H9 (cell line): ENCODE measurements around the gene ANKRD39. TPM values are rescaled to one million over a fixed set of nuclear protein-coding genes. Genes with fewer than 3 reads are reported as not detected.

Source experiments
- DNase-seq: peaks from one replicate; pipeline ENCODE4 v3.0.0-alpha.2; 2017
- H2AFZ ChIP-seq: one replicate; pipeline ENCODE4 v1.6.1; 2013; ENCODE audit warnings: mild to moderate bottlenecking, low read length, control low read depth, moderate library complexity
- H2AK5ac ChIP-seq: 2 replicates; pipeline ENCODE4 v1.6.1; 2013; ENCODE audit warnings: low read length, control low read depth, mixed read lengths; ENCODE audit not compliant: insufficient read length
- H2BK120ac ChIP-seq: one replicate; pipeline ENCODE4 v1.6.1; 2013; ENCODE audit warnings: low read depth, mild to moderate bottlenecking, low read length, control low read depth, inconsistent platforms; ENCODE audit not compliant: poor library complexity, severe bottlenecking
- H2BK12ac ChIP-seq: 2 replicates; pipeline ENCODE4 v1.6.1; 2013; ENCODE audit warnings: low read length, control low read depth, mixed read lengths, low read depth; ENCODE audit not compliant: insufficient read length
- H2BK15ac ChIP-seq: 2 replicates; pipeline ENCODE4 v1.6.1; 2013; ENCODE audit warnings: low read depth, low read length, control low read depth
- H2BK20ac ChIP-seq: one replicate; pipeline ENCODE4 v1.6.1; 2013; ENCODE audit warnings: low read depth, mild to moderate bottlenecking, low read length, control low read depth, inconsistent platforms; ENCODE audit not compliant: poor library complexity, severe bottlenecking
- H2BK5ac ChIP-seq: 2 replicates; pipeline ENCODE4 v1.6.1; 2013; ENCODE audit warnings: low read length, control low read depth, mixed read lengths; ENCODE audit not compliant: insufficient read length
- H3K14ac ChIP-seq: 2 replicates; pipeline ENCODE4 v1.6.1; 2013; ENCODE audit warnings: low read length, control low read depth; ENCODE audit not compliant: insufficient read depth
- H3K18ac ChIP-seq: 2 replicates; pipeline ENCODE4 v1.6.1; 2013; ENCODE audit warnings: low read depth, mild to moderate bottlenecking, mixed read lengths, low read length, control low read depth; ENCODE audit not compliant: insufficient read length
- H3K23ac ChIP-seq: 2 replicates; pipeline ENCODE4 v1.6.1; 2013; ENCODE audit warnings: low read length, control low read depth, mixed read lengths, low read depth; ENCODE audit not compliant: insufficient read length
- H3K23me2 ChIP-seq: 2 replicates; pipeline ENCODE4 v1.6.1; 2013; ENCODE audit warnings: low read depth, mild to moderate bottlenecking, mixed read lengths, low read length, control low read depth; ENCODE audit not compliant: insufficient read length, poor library complexity, severe bottlenecking
- H3K27ac ChIP-seq: 2 replicates; pipeline ENCODE4 v1.5.1; 2013; ENCODE audit warnings: low read length, control low read depth, mixed read lengths, low read depth; ENCODE audit not compliant: insufficient read length
- H3K27me3 ChIP-seq: 2 replicates; pipeline ENCODE4 v1.6.1; 2013; ENCODE audit warnings: low read length, control low read depth, inconsistent platforms; ENCODE audit not compliant: insufficient read depth
- H3K4ac ChIP-seq: 2 replicates; pipeline ENCODE4 v1.6.1; 2013; ENCODE audit warnings: low read depth, mild to moderate bottlenecking, control low read depth, inconsistent platforms, low read length, moderate library complexity
- H3K4me1 ChIP-seq: 2 replicates; pipeline ENCODE4 v1.6.1; 2013; ENCODE audit warnings: low read length, control low read depth, inconsistent platforms; ENCODE audit not compliant: insufficient read depth
- H3K4me2 ChIP-seq: 2 replicates; pipeline ENCODE4 v1.6.1; 2013; ENCODE audit warnings: low read length, control low read depth, mixed read lengths; ENCODE audit not compliant: insufficient read length, insufficient read depth
- H3K56ac ChIP-seq: 2 replicates; pipeline ENCODE4 v1.6.1; 2013; ENCODE audit warnings: low read depth, mild to moderate bottlenecking, mixed read lengths, low read length, control low read depth; ENCODE audit not compliant: insufficient read length
- H3K79me1 ChIP-seq: 2 replicates; pipeline ENCODE4 v1.6.1; 2013; ENCODE audit warnings: low read depth, mild to moderate bottlenecking, moderate library complexity, low read length, control low read depth, inconsistent platforms; ENCODE audit not compliant: insufficient read depth, poor library complexity, severe bottlenecking
- H3K79me2 ChIP-seq: 2 replicates; pipeline ENCODE4 v1.6.1; 2013; ENCODE audit warnings: low read length, control low read depth, inconsistent platforms; ENCODE audit not compliant: insufficient read depth
- H3K9ac ChIP-seq: 2 replicates; pipeline ENCODE4 v1.6.1; 2013; ENCODE audit warnings: low read length, control low read depth, mixed read lengths; ENCODE audit not compliant: insufficient read length; ENCODE audit errors: extremely low read depth
- H3K9me3 ChIP-seq: one replicate; pipeline ENCODE4 v1.6.1; 2013; ENCODE audit warnings: low read depth, low read length, inconsistent platforms; ENCODE audit not compliant: control insufficient read depth
- H3T11ph ChIP-seq: one replicate; pipeline ENCODE4 v1.6.1; 2013; ENCODE audit warnings: mild to moderate bottlenecking, low read length, control low read depth, inconsistent platforms
- H4K20me1 ChIP-seq: one replicate; pipeline ENCODE4 v1.6.1; 2013; ENCODE audit not compliant: control insufficient read depth, insufficient read length, insufficient read depth
- H4K5ac ChIP-seq: 2 replicates; pipeline ENCODE4 v1.6.1; 2013; ENCODE audit warnings: low read depth, mild to moderate bottlenecking, mixed read lengths, low read length, control low read depth; ENCODE audit not compliant: insufficient read length
- H4K8ac ChIP-seq: replicated peaks from 2 replicates; pipeline ENCODE4 v1.6.1; 2013; ENCODE audit warnings: low read length, control low read depth, mixed read lengths, low read depth; ENCODE audit not compliant: insufficient read length
- H4K91ac ChIP-seq: 2 replicates; pipeline ENCODE4 v1.6.1; 2013; ENCODE audit warnings: low read depth, mild to moderate bottlenecking, moderate library complexity, mixed read lengths, low read length, control low read depth; ENCODE audit not compliant: insufficient read length
- H3K27ac Mint-ChIP-seq, 3 experiments: 2 replicates in 2 of 3; 3 replicates in 1 of 3; pipeline ENCODE4 v1.8.0; 2020 to 2021; ENCODE audit warnings: mixed read lengths in 3 of 3, mild to moderate bottlenecking in 1 of 3, moderate library complexity in 1 of 3
- H3K27me3 Mint-ChIP-seq: 2 replicates; pipeline ENCODE4 v1.8.0; 2021; ENCODE audit warnings: low read depth, mild to moderate bottlenecking, moderate library complexity, mixed read lengths
- H3K36me3 Mint-ChIP-seq, 3 experiments: 2 replicates in 2 of 3; 3 replicates in 1 of 3; pipeline ENCODE4 v1.8.0; 2020 to 2021; ENCODE audit warnings: low read depth in 3 of 3, mixed read lengths in 3 of 3; ENCODE audit not compliant: insufficient read depth in 1 of 3
- H3K4me1 Mint-ChIP-seq, 2 experiments: 2 replicates each; pipeline ENCODE4 v1.8.0; 2020; ENCODE audit warnings: mixed read lengths in 2 of 2
- H3K4me3 Mint-ChIP-seq, 2 experiments: 2 replicates in 1 of 2; 3 replicates in 1 of 2; pipeline ENCODE4 v1.8.0; 2020 to 2021; ENCODE audit warnings: mild to moderate bottlenecking in 2 of 2, mixed read lengths in 2 of 2, moderate library complexity in 1 of 2
- H3K9me3 Mint-ChIP-seq, 2 experiments: 2 replicates in 1 of 2; 3 replicates in 1 of 2; pipeline ENCODE4 v1.8.0; 2020; ENCODE audit warnings: mild to moderate bottlenecking in 2 of 2, mixed read lengths in 2 of 2, moderate library complexity in 1 of 2
- CTCF ChIP-seq: fragments of 200-600 bp; sonication (generic); conservative IDR thresholded peaks from 3 replicates; pipeline ENCODE4 v1.8.0; 2021; ENCODE audit warnings: antibody characterized with exemption, mild to moderate bottlenecking
- WGBS: extraction: QIAGEN DNeasy Blood & Tissue Kit; methylation state at CpG from one replicate; pipeline ENCODE4 v1.1.7; 2013; ENCODE audit warnings: missing lambda C conversion rate, low lambda C conversion rate, mixed read lengths; ENCODE audit not compliant: insufficient read length; ENCODE audit errors: extremely low coverage; 5-methylcytosine and 5-hydroxymethylcytosine counted together
- total RNA-seq: library from RNA; stranded (reverse); gene quantifications from 2 replicates; pipeline ENCODE4 v1.2.1, GENCODE V29; 2021

ANKRD39 gene
- total RNA-seq, 1 experiment from 2014 or later = 13.0 TPM

GRCh38 chr2:96877631-96878092, 19.8 kb upstream of the ANKRD39 start:
- Mint-ChIP-seq H3K9me3 (no peaks in the 10 kb centered on the region), H3K4me3 (no peak overlapping the region), H3K27ac (no peak overlapping the region), H3K4me1 (peaks cover 69 to 74% of the 10 kb centered on the region in 2 experiments), H3K27me3 (peaks cover 1% of the 10 kb centered on the region), H3K36me3 (no peaks in the 10 kb centered on the region)
- Histone ChIP-seq H4K20me1 (no peaks in the 10 kb centered on the region), H4K91ac (no peak overlapping the region), H3K27me3 (no peaks in the 10 kb centered on the region), H3K14ac (no peak overlapping the region), H3K4me1 (peaks cover 3% of the 10 kb centered on the region; the same call in 1 of the 2 replicates), H2BK5ac (no peak overlapping the region), H3K79me2 (no peaks in the 10 kb centered on the region), H3K23ac (no peak overlapping the region), H3K79me1 (no peaks in the 10 kb centered on the region), H4K5ac (no peak overlapping the region), H4K8ac (no peak overlapping the region), H3K9me3 (no peaks in the 10 kb centered on the region), H3K56ac (no peak overlapping the region), H2BK15ac (no peak overlapping the region), H2AFZ (no peak overlapping the region), H2AK5ac (no peak overlapping the region), H3K18ac (no peak overlapping the region), H3K9ac (no peak overlapping the region), H3K4me2 (no peak overlapping the region), H3K27ac (no peak overlapping the region), H2BK20ac (no peak overlapping the region), H3K4ac (no peak overlapping the region), H3T11ph (no peak overlapping the region), H3K23me2 (no peaks in the 10 kb centered on the region), H2BK120ac (no peak overlapping the region), H2BK12ac (no peak overlapping the region)
- no peak for TF ChIP-seq CTCF
- DNase-seq = no peak
- no CpG with 5 or more reads among the region's 15 CpGs for WGBS
